GM23248 (cell line): ENCODE measurements around the gene SMCO3. TPM values are rescaled to one million over a fixed set of nuclear protein-coding genes. Genes with fewer than 3 reads are reported as not detected.
A peak's percentile ranks its signal among the peaks of the same experiment; 100 is the strongest.

Source experiments
- DNase-seq: peaks from one replicate; pipeline ENCODE4 v3.0.0-alpha.2; 2015
- H2AFZ ChIP-seq: fragments of 200-600 bp; sonication (generic); 2 replicates; pipeline ENCODE4 v1.6.1; 2016; ENCODE audit warnings: antibody characterized with exemption
- H3F3A ChIP-seq: fragments of 200-600 bp; sonication (generic); 2 replicates; pipeline ENCODE4 v1.6.1; 2016; ENCODE audit warnings: mild to moderate bottlenecking, antibody characterized with exemption, mixed run types; ENCODE audit not compliant: insufficient read depth
- H3K27ac ChIP-seq: fragments of 200-600 bp; sonication (generic); 2 replicates; pipeline ENCODE4 v1.5.1; 2016; ENCODE audit warnings: mild to moderate bottlenecking
- H3K27me3 ChIP-seq: fragments of 200-600 bp; sonication (generic); replicated peaks from 2 replicates; pipeline ENCODE4 v1.6.1; 2016; ENCODE audit warnings: mild to moderate bottlenecking; ENCODE audit not compliant: insufficient read depth
- H3K36me3 ChIP-seq: fragments of 200-600 bp; sonication (generic); 2 replicates; pipeline ENCODE4 v1.6.1; 2016; ENCODE audit warnings: low read depth, mild to moderate bottlenecking
- H3K4me1 ChIP-seq: fragments of 200-600 bp; sonication (generic); 2 replicates; pipeline ENCODE4 v1.6.1; 2016; ENCODE audit warnings: mild to moderate bottlenecking; ENCODE audit not compliant: insufficient read depth
- H3K4me2 ChIP-seq: fragments of 200-600 bp; sonication (generic); one replicate; pipeline ENCODE4 v1.6.1; 2016; ENCODE audit warnings: mild to moderate bottlenecking; ENCODE audit not compliant: unreplicated experiment
- H3K4me3 ChIP-seq: fragments of 200-600 bp; sonication (generic); 2 replicates; pipeline ENCODE4 v1.5.1; 2016; ENCODE audit warnings: mild to moderate bottlenecking
- H3K79me2 ChIP-seq: fragments of 200-600 bp; sonication (generic); 2 replicates; pipeline ENCODE4 v1.6.1; 2016; ENCODE audit warnings: mild to moderate bottlenecking; ENCODE audit not compliant: insufficient read depth
- H3K9ac ChIP-seq: fragments of 200-600 bp; sonication (generic); 2 replicates; pipeline ENCODE4 v1.6.1; 2016; ENCODE audit warnings: mild to moderate bottlenecking
- H3K9me2 ChIP-seq: fragments of 200-600 bp; sonication (generic); 2 replicates; pipeline ENCODE4 v1.6.1; 2016; ENCODE audit warnings: mixed run types, mild to moderate bottlenecking, moderate library complexity; ENCODE audit not compliant: insufficient read depth
- H3K9me3 ChIP-seq: fragments of 200-600 bp; sonication (generic); one replicate; pipeline ENCODE4 v1.6.1; 2017; ENCODE audit warnings: low read depth
- H4K20me1 ChIP-seq: fragments of 200-600 bp; sonication (generic); 2 replicates; pipeline ENCODE4 v1.6.0; 2016; ENCODE audit not compliant: insufficient read depth
- EZH2 ChIP-seq: fragments of 200-600 bp; sonication (generic); IDR thresholded peaks from 2 replicates; pipeline ENCODE4 v1.6.1; 2018; ENCODE audit warnings: antibody characterized with exemption, mild to moderate bottlenecking; ENCODE audit not compliant: insufficient read depth, poor library complexity, severe bottlenecking
- EZH2phosphoT487 ChIP-seq: fragments of 200-600 bp; sonication (generic); IDR thresholded peaks from 2 replicates; pipeline ENCODE4 v1.6.1; 2018; ENCODE audit warnings: antibody characterized with exemption, moderate library complexity, mild to moderate bottlenecking, low read depth; ENCODE audit not compliant: insufficient read depth
- WGBS, 2 experiments: methylation state at CpG; one replicate each; pipeline ENCODE4 v1.1.6; 2015 to 2017; ENCODE audit warnings: low lambda C conversion rate in 2 of 2, low coverage in 1 of 2; ENCODE audit errors: missing lambda C conversion rate in 2 of 2; 5-methylcytosine and 5-hydroxymethylcytosine counted together
- in situ Hi-C: fragments of 300-500 bp; cut with MboI; formaldehyde crosslinking; loops from 2 replicates; pipeline ENCODE4 v1.15.0; 2020
- polyA plus RNA-seq: library from polyadenylated mRNA; unstranded; fragments of >200 nt; fragmentation: Nextera tagmentation; extraction: Ambion mirVana; gene quantifications from 2 replicates; pipeline ENCODE4 v1.2.1, GENCODE V29; 2016
- total RNA-seq: library from RNA; depleted of rRNA; stranded (reverse); fragments of >200 nt; shearing (Covaris generic); gene quantifications from 2 replicates; pipeline ENCODE4 v1.2.3, GENCODE V29; 2014

The SMCO3 gene
- total and polyA plus RNA-seq, 2 experiments from 2014 or later, result not detected

DNA sequence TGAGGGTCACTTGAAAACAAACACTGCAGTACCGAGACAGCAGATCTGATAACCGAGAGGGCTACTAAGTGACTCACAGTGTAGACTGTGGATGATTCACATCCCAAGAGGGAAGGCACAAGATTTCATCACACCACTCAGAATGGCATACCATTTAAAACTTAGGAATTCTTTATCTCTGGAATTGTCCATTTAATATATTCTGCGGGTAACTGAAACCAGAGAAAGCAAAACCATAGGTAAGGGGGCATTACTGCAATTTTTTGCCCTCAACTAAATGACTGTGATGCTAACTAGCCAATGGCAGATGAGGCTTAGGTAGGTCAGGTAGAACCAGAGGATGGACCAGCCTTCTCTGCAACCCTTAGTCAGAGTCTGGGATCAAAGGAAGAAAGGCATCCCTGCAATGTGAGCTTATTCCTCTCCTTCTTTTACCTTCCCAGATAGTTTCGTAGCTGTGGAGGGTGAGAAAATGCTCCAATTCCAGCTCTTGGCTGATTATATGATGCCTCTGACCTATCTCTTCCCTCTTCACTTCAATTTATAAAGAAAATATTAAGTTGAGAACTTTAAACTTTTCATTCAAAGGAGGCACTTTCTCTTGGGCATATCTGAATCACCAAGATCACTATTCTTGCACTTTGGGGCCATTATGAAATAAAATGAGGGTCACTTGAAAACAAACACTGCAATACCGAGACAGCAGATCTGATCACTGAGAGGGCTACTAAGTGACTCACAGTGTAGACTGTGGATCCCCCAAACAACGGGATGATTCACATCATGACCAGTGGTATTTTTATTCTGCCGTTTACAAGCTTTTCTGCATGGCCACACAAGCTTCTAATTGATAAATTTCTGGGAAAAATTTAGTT lies 22.6 kb upstream of the SMCO3 start:
- Histone ChIP-seq H3K79me2 (no peaks in the 10 kb centered on the region), H3K4me3 (peak overlapping the region; percentile 53), H3K9me2 (no peaks in the 10 kb centered on the region), H3K36me3 (no peaks in the 10 kb centered on the region), H3K27me3 (no peaks in the 10 kb centered on the region), H3K27ac (peak overlapping the region; percentile 70), H4K20me1 (no peaks in the 10 kb centered on the region), H2AFZ (0 out of 2 replicates have a peak overlapping the region, but pooled peaks have one; percentile 5), H3F3A (peaks cover 25% of the 10 kb centered on the region), H3K9ac (peak overlapping the region; percentile 37), H3K4me2 (peak overlapping the region; percentile 38), H3K4me1 (peaks cover 38% of the 10 kb centered on the region), H3K9me3 (no peaks in the 10 kb centered on the region)
- no peak for TF ChIP-seq EZH2phosphoT487
- TF ChIP-seq EZH2, result no peak
- peak; percentile 92 for DNase-seq
- 10% methylated on average over 7 of the region's 7 CpGs for WGBS, 2 experiments
- in situ Hi-C loops, result no loop called here

GRCh38 chr12:14834509-14834908 lies 20.5 kb upstream of the SMCO3 start:
- H3K4me3 ChIP-seq, result no peak overlapping the region
- H3K79me2 ChIP-seq, result no peaks in the 10 kb centered on the region
- no peaks in the 10 kb centered on the region for H3K9me2 ChIP-seq
- peaks cover 25% of the 10 kb centered on the region for H3F3A ChIP-seq
- no peaks in the 10 kb centered on the region for H3K9me3 ChIP-seq
- no peak overlapping the region for H3K9ac ChIP-seq
- in situ Hi-C loops, result no loop called here
- H3K4me2 ChIP-seq, result no peak overlapping the region
- H3K4me1 ChIP-seq, result peaks cover 34% of the 10 kb centered on the region
- H4K20me1 ChIP-seq, result no peaks in the 10 kb centered on the region
- H3K27me3 ChIP-seq, result no peaks in the 10 kb centered on the region
- no peak for DNase-seq
- H2AFZ ChIP-seq, result no peak overlapping the region
- no peak for TF ChIP-seq EZH2phosphoT487
- no peak for TF ChIP-seq EZH2
- no peaks in the 10 kb centered on the region for H3K36me3 ChIP-seq
- H3K27ac ChIP-seq, result no peak overlapping the region

DNA sequence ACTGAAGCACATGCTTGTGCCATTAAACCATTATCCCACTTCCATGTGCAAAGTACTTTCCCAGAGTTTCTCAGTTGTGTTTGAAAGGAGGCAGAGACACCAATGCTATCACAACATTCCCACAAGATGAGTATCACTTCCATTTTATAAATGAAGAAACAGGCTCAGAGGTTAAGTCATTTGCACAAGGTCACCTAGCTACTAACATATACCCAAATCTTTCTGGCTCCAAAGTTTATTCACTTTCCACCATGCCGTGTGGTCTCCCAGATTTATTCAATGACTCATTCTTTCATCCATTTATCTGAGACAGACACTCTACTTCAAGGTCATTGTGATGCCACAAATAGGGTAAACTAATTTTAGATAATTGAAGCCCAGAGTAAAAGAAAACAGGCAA lies 20.0 kb upstream of the SMCO3 start:
- H3K4me3 ChIP-seq, result no peak overlapping the region
- H3K9ac ChIP-seq, result no peak overlapping the region
- in situ Hi-C loops, result no loop called here
- H2AFZ ChIP-seq, result no peak overlapping the region
- H4K20me1 ChIP-seq, result no peaks in the 10 kb centered on the region
- DNase-seq, result peak; percentile 13
- WGBS, 2 experiments, result 19 to 38% methylated on average over 1 of the region's 1 CpG
- no peaks in the 10 kb centered on the region for H3K27me3 ChIP-seq
- H3K36me3 ChIP-seq, result no peaks in the 10 kb centered on the region
- H3K9me2 ChIP-seq, result no peaks in the 10 kb centered on the region
- peaks cover 25% of the 10 kb centered on the region for H3F3A ChIP-seq
- H3K4me2 ChIP-seq, result peak overlapping the region; percentile 20
- TF ChIP-seq EZH2 (no peak), EZH2phosphoT487 (no peak)
- no peaks in the 10 kb centered on the region for H3K9me3 ChIP-seq
- H3K4me1 ChIP-seq, result peaks cover 34% of the 10 kb centered on the region
- H3K27ac ChIP-seq, result no peak overlapping the region
- no peaks in the 10 kb centered on the region for H3K79me2 ChIP-seq

DNA sequence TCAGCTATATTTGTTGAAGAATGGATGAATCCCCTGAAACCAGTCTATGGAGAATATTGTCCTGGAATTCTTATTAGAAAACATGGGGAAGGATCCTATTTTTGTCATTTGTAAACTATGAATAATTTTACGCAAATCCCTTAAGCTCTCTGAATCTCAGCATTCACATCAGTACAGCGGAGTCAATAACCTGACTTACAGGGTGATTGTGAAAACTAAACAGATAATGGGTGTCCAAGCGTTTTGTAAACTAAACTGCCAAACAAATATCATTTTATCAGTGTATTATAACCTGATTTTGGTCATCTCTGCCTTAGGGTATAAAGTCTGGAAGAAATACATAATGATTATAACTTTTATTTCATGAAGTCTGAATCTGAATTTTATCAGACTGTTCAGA lies 19.4 kb upstream of the SMCO3 start:
- Histone ChIP-seq H2AFZ (no peak overlapping the region), H3K9ac (no peak overlapping the region), H3K4me2 (no peak overlapping the region), H3K27me3 (no peaks in the 10 kb centered on the region), H3K79me2 (no peaks in the 10 kb centered on the region), H3K36me3 (no peaks in the 10 kb centered on the region), H3K4me3 (no peak overlapping the region), H3K4me1 (peaks cover 34% of the 10 kb centered on the region), H3K9me2 (no peaks in the 10 kb centered on the region), H4K20me1 (no peaks in the 10 kb centered on the region), H3K27ac (no peak overlapping the region), H3F3A (peaks cover 22% of the 10 kb centered on the region), H3K9me3 (no peaks in the 10 kb centered on the region)
- WGBS, 2 experiments, result 96 to 100% methylated on average over 3 of the region's 3 CpGs
- no peak for TF ChIP-seq EZH2phosphoT487
- no peak for TF ChIP-seq EZH2
- in situ Hi-C loops, result no loop called here
- DNase-seq, result no peak

DNA sequence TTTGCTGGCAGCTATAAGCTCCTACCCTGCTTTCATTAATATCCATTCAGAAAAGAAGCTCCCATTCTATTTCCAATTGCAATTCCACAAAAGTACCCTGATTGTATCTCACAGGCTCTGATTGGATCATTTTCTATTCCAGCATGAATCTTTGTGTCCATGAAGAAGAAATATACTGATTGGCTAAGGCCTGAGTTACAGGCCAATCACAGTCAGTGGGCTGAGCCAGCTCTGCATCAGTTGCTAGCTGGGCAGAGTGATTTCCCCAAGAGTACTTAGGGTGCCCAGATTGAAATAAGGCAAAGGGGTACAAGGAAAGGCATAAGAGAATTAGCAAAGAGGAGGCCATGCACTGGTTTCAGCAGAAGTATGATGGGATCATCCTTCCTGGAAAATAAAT lies 14.9 kb upstream of the SMCO3 start:
- Histone ChIP-seq H3K4me1 (peaks cover 9% of the 10 kb centered on the region), H3K9me3 (no peaks in the 10 kb centered on the region), H3K79me2 (no peaks in the 10 kb centered on the region), H3F3A (no peaks in the 10 kb centered on the region), H3K27ac (no peak overlapping the region), H2AFZ (no peak overlapping the region), H3K27me3 (no peaks in the 10 kb centered on the region), H4K20me1 (no peaks in the 10 kb centered on the region), H3K9me2 (peaks cover 5% of the 10 kb centered on the region; the same call in 1 of the 2 replicates), H3K9ac (no peak overlapping the region), H3K4me2 (no peak overlapping the region), H3K36me3 (no peaks in the 10 kb centered on the region), H3K4me3 (no peak overlapping the region)
- DNase-seq, result peak; percentile 15
- TF ChIP-seq EZH2, result no peak
- TF ChIP-seq EZH2phosphoT487, result no peak
- in situ Hi-C loops, result no loop called here
